ENCODE results near the gene HMOX1. TPM values are rescaled to one million over a fixed set of nuclear protein-coding genes. Genes with fewer than 3 reads are reported as not detected.

HMOX1 gene
- total RNA-seq, 1 donor from 2014 or later, result 35.9 TPM

DNA sequence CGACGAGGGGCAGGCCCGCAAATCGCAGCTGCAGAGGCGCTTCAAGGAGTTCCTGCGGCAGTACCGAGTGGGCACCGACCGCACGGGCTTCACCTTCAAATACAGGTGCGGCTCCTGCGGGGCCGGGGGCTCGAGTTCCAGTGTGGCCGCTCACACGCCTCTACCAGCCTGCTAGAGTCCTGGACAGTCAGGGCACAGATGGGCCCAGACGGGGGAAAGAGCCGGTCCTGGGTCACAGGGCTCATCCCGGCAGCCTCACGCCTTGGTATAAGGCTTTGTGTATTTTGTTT is 19.6 kb downstream of the HMOX1 start:
- DNase-seq (ENCODE audit: low spot score) (no peak), ATAC-seq (no peak)

DNA sequence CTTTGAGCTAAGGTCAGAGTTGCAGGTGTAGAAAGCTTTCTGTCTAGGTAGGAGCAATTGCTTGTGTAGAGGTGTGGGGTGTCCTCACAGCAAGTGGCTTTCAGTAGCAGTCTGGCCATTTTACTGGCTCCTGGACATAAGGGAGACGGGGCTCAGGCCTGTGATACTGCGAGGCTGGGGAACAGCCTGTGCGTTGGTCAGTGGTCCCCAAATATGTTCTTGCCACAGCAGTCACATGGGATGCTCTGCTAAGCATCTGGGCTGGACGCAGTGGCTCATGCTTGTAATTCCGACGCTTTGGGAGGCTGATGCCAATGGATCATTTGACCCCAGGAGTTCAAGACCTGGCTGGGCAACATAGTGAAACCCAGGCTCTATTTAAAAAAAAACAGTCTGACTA is 21.0 kb downstream of the HMOX1 start:
- DNase-seq (ENCODE audit: low spot score) (no peak), ATAC-seq (no peak)

DNA sequence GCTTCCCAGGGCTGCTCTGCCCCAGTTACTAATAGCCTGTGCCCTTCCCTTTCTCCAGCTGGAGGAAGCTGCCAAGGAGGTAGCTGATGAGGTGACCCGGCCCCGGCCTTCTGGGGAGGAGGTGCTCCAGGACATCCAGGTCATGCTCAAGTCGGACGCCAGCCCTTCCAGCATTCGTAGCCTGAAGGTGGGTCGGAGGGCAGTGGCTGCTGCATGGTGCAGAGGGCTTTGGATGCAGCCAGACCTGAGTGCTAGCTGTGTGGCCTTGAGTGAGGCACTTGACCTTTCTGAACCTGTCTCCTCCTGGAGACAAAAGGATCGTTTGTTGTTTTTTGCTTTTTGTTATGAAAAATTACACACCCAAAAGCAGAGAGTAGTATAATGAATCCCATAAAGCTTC is 22.5 kb downstream of the HMOX1 start:
- ATAC-seq (no peak), DNase-seq (ENCODE audit: low spot score) (no peak)

DNA sequence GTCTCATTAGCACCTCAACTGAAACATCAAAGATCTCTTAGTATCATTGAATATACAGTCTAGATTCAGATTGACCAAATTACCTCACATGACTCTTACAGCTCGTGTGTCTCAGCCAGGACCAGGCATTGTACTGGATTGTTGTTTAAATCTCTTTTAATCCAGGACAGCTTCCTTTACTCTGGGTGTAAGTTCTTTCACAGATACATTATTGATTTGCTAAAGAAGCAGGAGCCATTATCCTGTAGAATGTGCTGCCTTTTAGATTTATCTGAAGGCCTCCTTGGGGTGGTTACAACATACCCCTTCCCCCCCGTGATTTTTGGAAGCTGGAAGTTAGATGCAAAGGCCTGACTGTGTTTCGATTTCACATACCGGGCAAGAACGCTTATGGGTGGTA is 23.3 kb downstream of the HMOX1 start:
- ATAC-seq (no peak), DNase-seq (ENCODE audit: low spot score) (no peak)

DNA sequence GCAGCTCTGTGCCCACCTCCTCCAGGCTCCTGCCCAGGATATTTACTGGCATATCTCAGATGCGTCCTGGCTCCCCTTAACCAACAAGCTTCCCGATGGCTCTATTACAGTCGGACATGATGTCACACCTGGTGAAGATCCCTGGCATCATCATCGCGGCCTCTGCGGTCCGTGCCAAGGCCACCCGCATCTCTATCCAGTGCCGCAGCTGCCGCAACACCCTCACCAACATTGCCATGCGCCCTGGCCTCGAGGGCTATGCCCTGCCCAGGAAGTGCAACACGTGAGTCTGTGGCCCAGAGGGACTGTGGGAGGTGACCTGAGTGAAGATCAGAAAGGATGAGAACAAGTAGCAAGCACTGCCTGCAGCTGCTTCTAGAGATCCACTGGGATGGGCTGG is 25.5 kb downstream of the HMOX1 start:
- ATAC-seq (no peak), DNase-seq (ENCODE audit: low spot score) (no peak)

DNA sequence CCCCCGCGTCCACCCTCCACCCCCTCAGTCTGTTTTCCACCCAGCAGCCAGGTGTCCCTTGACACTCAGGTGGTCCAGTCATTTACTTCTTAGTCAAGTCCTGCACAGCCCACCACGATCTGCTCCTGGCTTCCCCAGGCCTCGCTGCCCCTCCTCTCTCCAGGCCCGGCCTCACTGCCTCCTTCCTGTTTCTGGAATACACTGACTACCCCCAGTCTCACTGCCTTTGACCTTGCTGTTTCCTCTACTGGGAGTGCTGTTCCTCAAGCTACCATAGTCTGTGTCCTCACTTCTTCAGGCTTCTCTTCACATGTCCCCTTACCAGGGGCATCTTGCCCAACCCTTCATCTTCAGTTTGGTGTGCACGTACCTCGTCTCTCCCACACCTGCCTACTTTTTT is 26.5 kb downstream of the HMOX1 start:
- ATAC-seq, result peak; percentile 35
- no peak for DNase-seq (ENCODE audit: low spot score)

DNA sequence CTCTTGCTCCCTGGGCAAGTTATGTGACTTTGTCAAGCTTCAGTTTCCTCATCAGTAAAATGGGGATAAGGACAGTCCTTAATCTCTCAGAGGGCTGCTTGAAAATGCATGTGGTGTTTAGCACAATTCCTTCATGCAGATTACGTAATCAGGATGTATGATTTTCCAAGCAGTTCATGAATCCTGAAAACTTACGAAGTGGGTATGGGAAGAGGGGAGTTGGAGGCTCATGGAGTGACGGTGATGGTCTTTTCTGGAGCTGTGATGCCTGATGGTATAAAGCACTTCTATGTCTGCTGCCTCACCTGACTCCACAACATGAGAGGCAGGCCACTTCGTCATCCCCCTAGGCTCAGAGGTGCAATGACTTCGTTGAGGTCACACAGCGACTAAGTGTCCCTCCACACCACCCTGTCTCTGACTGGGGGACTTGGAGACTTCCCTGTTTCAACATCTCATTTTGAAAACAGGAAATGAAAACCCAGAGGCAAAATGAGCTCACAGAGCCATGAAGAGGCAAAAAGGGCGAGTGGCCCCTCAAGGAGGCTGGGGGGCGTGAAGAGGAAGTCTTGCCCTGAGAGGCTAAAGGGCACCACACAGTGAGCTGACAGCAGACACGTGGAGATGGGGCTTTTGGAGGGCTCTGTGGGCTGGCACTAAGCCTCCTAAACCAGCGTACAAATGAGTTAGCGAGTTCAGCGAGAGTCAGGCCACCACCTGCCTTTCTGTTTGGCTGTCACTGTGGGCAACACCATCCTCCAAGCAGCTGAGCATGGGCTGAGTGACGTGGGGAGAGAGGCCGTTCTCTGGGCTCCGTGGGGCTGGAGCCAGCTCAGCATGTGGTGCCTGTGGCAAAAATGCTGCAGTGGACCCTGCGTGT is 29.1 kb downstream of the HMOX1 start:
- DNase-seq (ENCODE audit: low spot score), result no peak
- ATAC-seq, result peak; percentile 55

DNA sequence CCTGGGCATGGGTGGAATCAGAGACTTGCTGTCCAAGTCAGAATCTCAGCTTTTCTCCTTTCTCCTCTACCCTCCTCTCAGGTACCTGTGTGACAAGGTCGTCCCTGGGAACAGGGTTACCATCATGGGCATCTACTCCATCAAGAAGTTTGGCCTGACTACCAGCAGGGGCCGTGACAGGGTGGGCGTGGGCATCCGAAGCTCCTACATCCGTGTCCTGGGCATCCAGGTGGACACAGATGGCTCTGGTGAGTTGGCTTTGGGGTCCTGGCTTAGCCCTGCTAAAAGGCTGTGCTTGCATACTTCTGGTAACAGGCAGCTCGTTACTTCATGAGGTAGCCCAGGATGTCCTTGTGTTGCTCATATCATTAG is 29.8 kb downstream of the HMOX1 start:
- DNase-seq (ENCODE audit: low spot score) (no peak), ATAC-seq (no peak)

DNA sequence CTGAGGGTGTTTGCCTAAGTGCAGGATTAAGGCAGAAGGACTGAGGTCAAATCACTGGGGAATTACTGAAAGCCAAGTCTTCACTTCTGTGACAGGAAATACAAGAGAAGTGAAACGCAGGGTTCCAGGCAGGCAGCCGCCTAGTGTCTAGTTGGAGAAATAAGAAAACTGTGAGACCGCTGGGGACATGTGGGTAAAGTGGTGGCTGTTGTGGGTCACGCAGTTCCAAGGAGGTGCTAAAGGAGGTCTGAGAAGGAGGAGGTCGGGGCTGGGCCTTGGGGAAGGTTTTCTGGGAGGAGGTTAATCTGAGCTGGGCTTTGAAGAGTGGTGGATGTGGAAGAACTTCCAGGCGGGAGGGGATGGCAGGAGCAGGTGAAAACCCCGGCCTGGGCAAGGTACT is 30.2 kb downstream of the HMOX1 start:
- DNase-seq (ENCODE audit: low spot score) (no peak), ATAC-seq (peak; percentile 27)

DNA sequence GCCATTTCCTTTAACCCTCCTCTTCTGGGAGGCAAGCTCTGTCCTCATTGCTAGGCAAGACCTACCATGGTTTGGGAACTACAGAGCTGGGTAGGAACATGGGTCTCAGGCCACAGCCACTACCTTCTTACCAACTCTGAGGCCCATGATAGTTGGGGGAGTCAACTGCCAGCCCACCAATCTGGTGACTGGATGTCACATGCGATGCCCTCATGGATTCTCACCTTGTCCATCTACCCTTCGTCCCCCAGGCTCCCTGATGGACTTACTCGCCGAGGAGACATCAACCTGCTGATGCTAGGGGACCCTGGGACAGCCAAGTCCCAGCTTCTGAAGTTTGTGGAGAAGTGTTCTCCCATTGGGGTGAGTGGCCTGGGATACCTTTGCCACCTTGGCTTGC is 32.7 kb downstream of the HMOX1 start:
- DNase-seq (ENCODE audit: low spot score) (no peak), ATAC-seq (no peak)

DNA sequence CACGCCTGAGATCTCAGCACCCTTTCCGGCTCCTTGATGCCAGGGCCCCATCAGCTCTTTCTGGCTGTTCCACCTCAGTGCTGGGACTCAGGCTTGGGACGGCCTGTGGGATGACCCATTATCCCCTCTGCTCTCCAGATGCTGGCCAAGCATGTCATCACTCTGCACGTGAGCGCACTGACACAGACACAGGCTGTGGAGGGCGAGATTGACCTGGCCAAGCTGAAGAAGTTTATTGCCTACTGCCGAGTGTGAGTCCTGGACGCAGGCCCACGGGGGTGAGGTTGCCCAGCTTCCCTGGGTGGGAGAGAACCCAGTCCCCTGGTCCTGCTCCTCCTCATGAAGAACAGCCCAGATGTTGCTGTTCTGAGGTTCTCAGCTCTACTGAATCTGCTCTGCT is 36.7 kb downstream of the HMOX1 start:
- ATAC-seq (no peak), DNase-seq (ENCODE audit: low spot score) (no peak)

DNA sequence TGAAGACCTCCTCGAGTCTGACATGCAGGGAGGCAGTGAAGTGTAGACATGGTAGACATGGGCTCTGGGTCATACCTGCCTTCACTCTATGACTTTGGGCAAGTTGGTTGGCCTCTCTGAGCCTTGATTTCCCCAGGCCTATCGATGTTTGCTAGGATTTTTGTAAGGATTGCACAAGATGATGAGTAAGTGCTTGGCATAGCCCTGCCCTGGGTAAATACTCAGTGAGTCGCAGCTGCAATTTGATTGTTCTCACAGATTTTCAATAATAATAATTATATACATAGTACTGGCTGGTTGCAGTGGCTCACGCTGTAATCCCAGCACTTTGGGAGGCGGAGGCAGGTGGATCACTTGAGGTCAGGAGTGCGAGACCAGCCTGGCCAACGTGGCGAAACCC is 37.2 kb downstream of the HMOX1 start:
- no peak for DNase-seq (ENCODE audit: low spot score)
- ATAC-seq, result peak; percentile 55

DNA sequence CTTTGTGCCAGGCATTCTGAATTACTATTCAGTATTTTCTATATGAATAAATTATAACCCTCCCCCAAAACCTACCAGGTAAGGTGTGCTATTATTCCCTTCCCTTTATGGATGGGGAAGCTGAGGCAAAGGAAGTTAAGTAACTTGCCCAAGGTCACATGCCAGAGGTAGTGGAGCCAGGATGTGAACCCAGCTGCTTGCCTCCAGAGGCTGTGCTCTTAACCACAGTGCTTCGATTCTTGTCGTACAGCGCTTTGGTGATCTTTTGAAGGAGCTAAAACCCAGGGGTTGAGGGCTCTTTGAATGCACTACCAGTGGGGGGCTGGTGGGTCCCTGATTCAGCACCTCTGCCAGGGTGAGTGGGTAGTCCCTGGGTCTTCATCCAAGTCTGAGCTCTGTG is 37.8 kb downstream of the HMOX1 start:
- no peak for DNase-seq (ENCODE audit: low spot score)
- no peak for ATAC-seq

DNA sequence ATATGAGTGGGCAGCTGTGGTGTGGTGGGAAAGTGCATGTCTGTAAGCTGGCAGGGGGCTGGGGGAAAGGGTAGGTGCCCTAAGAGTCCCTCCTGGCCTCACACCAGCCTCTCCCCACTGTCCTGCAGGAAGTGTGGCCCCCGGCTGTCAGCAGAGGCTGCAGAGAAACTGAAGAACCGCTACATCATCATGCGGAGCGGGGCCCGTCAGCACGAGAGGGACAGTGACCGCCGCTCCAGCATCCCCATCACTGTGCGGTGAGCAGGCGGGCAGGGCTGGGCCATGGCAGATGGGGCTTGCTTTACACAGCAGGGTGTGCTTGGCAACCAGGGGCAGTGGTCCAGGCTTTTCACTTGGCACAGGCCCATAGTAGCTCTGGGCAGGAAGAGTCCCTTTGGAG is 38.9 kb downstream of the HMOX1 start:
- ATAC-seq, result no peak
- DNase-seq (ENCODE audit: low spot score), result no peak

DNA sequence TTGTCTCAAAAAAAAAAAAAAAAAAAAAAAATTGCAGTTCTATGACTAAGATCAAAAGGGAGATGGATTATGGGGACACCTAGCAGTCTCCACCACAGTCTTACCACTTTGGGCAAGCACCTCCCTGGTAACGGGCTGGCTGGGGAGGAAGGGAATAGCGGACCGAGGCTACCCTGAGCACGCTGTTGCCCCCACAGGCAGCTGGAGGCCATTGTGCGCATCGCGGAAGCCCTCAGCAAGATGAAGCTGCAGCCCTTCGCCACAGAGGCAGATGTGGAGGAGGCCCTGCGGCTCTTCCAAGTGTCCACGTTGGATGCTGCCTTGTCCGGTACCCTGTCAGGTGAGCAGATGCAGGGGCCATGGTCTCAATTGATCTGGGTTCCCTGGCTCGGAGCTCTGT is 40.2 kb downstream of the HMOX1 start:
- ATAC-seq (no peak), DNase-seq (ENCODE audit: low spot score) (no peak)

DNA sequence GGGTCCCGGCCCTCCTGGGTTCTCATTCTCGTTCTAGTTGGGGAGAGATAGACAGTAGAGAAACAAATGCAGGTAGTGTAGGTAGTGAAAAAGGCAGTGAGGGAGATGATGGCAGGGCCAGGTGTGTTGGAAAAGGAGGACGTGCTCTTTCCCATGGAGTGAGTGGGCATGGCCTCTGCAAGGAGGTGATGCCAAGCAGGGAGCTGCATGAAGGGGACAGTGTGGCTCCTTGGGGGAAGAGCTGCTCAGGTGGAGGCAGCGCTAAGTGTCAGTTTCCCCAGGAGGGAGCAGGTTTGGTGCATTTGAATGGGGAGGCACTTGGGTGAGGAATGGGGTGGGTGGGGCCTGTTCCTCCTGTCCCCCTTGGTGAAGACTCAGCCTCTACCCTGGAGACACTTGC is 41.2 kb downstream of the HMOX1 start:
- DNase-seq (ENCODE audit: low spot score) (no peak), ATAC-seq (no peak)

DNA sequence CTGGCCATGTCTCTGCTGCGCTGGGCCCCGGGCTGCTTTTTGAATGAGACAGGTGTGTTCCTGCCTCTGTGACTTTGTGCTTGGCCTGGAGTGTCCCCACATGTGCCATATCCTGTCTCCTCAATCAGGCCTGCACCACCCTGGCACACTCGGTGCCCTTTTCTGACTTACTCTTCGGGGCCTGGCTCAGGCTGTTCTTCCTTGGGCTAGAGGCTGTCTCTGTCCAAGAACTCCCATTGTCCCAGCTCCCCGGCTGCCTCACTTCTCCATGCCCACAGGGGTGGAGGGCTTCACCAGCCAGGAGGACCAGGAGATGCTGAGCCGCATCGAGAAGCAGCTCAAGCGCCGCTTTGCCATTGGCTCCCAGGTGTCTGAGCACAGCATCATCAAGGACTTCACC is 42.0 kb downstream of the HMOX1 start:
- no peak for DNase-seq (ENCODE audit: low spot score)

DNA sequence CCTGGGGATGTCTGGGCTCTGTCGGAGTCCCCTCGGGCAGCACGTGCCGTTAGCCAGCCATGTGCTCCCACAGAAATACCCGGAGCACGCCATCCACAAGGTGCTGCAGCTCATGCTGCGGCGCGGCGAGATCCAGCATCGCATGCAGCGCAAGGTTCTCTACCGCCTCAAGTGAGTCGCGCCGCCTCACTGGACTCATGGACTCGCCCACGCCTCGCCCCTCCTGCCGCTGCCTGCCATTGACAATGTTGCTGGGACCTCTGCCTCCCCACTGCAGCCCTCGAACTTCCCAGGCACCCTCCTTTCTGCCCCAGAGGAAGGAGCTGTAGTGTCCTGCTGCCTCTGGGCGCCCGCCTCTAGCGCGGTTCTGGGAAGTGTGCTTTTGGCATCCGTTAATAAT is 43.2 kb downstream of the HMOX1 start:
- no peak for DNase-seq (ENCODE audit: low spot score)
- no peak for ATAC-seq

More for the DNA sequence above, 42.0 kb downstream of the HMOX1 start:
- ATAC-seq, result no peak

DNA sequence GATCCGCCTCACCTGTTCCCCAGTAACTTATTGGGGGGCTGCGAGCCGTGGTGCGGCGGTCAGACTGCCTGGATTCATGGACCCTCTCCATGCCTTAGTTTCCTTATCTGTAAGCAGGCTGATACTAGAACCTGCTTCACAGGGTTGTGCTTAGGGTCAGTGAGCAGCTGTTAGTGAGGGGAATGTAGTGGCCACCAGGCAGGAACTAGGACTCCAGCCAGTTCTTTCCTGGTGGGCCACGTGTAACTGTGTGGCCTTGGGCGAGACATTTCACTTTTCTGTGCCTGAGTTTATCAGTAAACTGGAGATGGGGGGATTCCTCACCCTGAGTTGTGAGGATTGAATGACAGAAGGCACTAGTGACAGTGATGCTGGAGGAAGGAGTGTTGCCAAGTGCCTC is 43.9 kb downstream of the HMOX1 start:
- DNase-seq (ENCODE audit: low spot score) (no peak), ATAC-seq (no peak)

DNA sequence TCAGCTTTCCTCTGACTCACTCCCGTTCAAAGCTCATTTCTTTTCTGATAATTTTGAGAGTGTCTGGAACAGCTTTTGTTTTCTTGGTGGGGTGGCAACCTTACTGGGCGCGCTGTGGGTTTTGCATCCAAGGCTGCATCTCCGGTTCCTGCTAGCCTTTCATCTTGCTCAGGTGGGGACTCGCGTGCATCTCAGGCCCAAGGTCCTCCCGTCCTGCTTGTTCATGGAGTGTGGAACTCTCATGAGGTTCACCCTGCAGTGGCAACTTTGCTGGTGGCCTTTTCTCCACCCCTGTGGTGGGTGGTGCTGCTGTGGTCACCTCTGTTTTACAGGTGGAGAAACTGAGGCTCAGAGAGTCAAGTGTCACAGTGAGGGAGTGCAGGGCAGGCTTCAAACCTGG is 44.6 kb downstream of the HMOX1 start:
- ATAC-seq (no peak), DNase-seq (ENCODE audit: low spot score) (no peak)

DNA sequence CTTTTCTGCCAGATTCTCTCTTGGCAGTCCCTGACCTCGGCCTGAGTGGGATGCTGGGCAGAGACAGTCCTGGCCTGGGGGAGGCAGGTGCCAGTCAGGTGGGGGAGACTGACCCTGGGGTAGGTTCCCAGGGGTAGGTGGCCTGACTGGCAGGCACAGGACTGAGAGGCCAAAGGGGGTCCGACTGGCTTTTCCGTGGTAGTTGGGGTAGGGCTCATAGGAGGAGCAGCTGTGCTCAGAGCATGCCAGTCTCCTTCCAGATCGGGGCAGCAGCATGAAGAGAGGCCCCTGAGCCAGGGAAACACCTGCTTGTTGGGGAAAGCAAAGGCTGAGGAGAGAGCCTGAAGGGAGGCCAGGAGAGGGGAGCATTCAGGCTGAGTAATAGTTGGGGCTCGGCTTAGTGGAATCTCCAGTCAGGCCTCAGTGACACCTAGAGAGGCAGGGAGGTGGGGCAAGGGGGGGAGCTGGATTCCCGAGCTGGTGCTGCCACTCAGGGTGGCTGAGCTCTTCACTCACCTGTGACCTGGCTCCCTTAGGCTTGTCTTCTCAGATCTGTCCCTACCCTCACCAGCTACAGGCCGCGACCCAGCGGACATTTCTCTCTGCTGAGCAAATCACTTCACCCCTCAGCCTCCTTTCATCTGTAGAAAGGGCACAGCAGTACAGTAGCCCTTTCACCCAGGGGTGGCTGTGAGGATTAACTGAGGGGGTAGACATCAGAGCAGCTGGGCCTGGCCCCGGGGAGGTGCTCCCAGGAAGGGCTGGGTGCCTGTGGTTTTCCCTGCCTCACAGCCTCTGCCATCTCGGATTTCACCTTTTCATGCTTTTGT is 45.3 kb downstream of the HMOX1 start:
- no peak for ATAC-seq

DNA sequence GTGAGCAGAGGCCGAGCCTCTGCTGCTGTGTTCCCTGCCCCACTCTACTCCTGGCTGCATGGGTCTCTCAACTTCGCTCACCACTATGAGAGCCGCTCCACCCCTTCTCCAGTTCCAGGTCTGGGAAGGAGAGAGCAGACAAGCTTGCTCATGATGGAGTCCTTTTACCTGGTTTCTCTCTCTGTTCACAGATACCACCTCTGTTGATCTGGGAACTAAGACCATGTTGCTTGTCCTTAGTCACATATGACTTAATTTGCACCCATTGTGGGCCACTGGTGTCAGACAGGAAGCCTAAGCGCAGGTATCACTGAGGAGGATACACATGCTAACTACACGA is 45.9 kb downstream of the HMOX1 start:
- no peak for ATAC-seq
- DNase-seq (ENCODE audit: low spot score), result no peak

More for the DNA sequence above, 45.3 kb downstream of the HMOX1 start:
- no peak for DNase-seq (ENCODE audit: low spot score)

DNA sequence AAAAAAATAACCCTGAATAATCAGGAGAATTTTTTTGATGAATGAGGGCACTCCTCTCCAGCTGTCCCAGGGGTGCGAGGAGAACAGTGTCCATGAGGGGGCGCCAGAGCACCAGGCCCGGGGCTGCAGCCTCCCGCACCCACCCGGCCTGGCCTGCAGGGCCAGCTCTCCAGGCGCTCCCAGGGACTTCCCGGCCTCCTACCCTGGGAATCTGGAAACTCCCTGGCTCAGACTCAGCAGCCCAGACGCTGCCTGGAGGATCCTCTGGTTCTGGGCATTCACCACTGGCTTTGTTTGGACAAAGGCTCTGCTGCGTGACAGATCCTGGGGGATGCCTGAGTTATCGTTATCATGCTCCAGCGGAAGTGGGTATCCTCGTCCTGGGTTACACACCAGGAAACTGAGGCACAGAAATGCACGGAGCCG is 50.0 kb downstream of the HMOX1 start:
- peak; percentile 83 for DNase-seq (ENCODE audit: low spot score)
- peak; percentile 99 for ATAC-seq

All from left lobe of liver (tissue), 2 donors.